CD4-positive, alpha-beta T cell (primary cell): Measurements from ENCODE around the gene RNF113A. TPM values are rescaled to one million over a fixed set of nuclear protein-coding genes. Genes with fewer than 3 reads are reported as not detected.
"Not testable (repeated sequence)": the region's sequence is repeated elsewhere in the genome, so short reads cannot be mapped to it uniquely, and the experiment has no call there.

Experiments used
- ATAC-seq: fragments of 200-7000 bp; cut with Tn5 transposase; one replicate; pipeline ENCODE4 v1.10.0; 2022; ENCODE audit warnings: mild to moderate bottlenecking; ENCODE audit not compliant: poor library complexity
- CTCF ChIA-PET: fragments of 350-600 bp; sonication (Branson Sonifier 250); formaldehyde crosslinking; loops from one replicate; lab custom pipeline; 2021; ENCODE audit warnings: antibody characterized with exemption, inconsistent platforms; lab: Charles Lee
- POLR2A ChIA-PET: fragments of 350-600 bp; sonication (Branson Sonifier 250); formaldehyde crosslinking; loops from one replicate; lab custom pipeline; 2021; ENCODE audit warnings: antibody characterized with exemption, inconsistent platforms; lab: Charles Lee
- DNase-seq, 14 experiments: peaks; one replicate each; pipeline ENCODE4 v3.0.0-alpha.2; 2013 to 2020; ENCODE audit warnings: mixed read lengths in 2 of 14
- H3K27ac ChIP-seq, 2 donors: one replicate each; pipeline versions ENCODE4 v1.5.1 to v1.7.0; 2013; ENCODE audit warnings: low read length in 2 of 2, low read depth in 1 of 2, mild to moderate bottlenecking in 1 of 2
- H3K27me3 ChIP-seq, 2 experiments: 1 replicate in 1 of 2; 2 replicates in 1 of 2; pipeline versions ENCODE4 v1.6.1 to v1.7.0; 2013; ENCODE audit warnings: low read length in 2 of 2, control low read depth in 1 of 2, mild to moderate bottlenecking in 1 of 2, moderate library complexity in 1 of 2; ENCODE audit not compliant: insufficient read depth in 2 of 2, control insufficient read depth in 1 of 2
- H3K36me3 ChIP-seq: one replicate; pipeline ENCODE4 v1.6.1; 2013; ENCODE audit warnings: low read length, control low read depth; ENCODE audit not compliant: insufficient read depth
- H3K4me1 ChIP-seq: one replicate; pipeline ENCODE4 v1.6.1; 2013; ENCODE audit warnings: low read length, control low read depth; ENCODE audit not compliant: insufficient read depth
- H3K4me3 ChIP-seq: one replicate; pipeline ENCODE4 v1.5.1; 2013; ENCODE audit warnings: mild to moderate bottlenecking, low read length, moderate library complexity
- H3K9me3 ChIP-seq, 2 experiments: 1 replicate in 1 of 2; 2 replicates in 1 of 2; pipeline versions ENCODE4 v1.6.1 to v1.7.0; 2013; ENCODE audit warnings: low read length in 2 of 2, mild to moderate bottlenecking in 2 of 2, control low read depth in 1 of 2, moderate library complexity in 1 of 2; ENCODE audit not compliant: control insufficient read depth in 1 of 2, insufficient read depth in 1 of 2
- H3K27ac Mint-ChIP-seq: one replicate; pipeline ENCODE4 v1.8.0; 2020; ENCODE audit warnings: mixed read lengths
- H3K27me3 Mint-ChIP-seq: one replicate; pipeline ENCODE4 v1.8.0; 2021; ENCODE audit warnings: mixed read lengths
- H3K36me3 Mint-ChIP-seq: one replicate; pipeline ENCODE4 v1.8.0; 2021; ENCODE audit warnings: low read depth, mixed read lengths
- H3K4me1 Mint-ChIP-seq: one replicate; pipeline ENCODE4 v1.8.0; 2021; ENCODE audit warnings: low read depth, mixed read lengths
- H3K4me3 Mint-ChIP-seq: one replicate; pipeline ENCODE4 v1.8.0; 2020; ENCODE audit warnings: mild to moderate bottlenecking, mixed read lengths
- H3K9me3 Mint-ChIP-seq: one replicate; pipeline ENCODE4 v1.8.0; 2020; ENCODE audit warnings: mixed read lengths
- CTCF ChIP-seq: fragments of 200-600 bp; IDR thresholded peaks from one replicate; pipeline ENCODE4 v1.8.0; 2022; ENCODE audit warnings: antibody characterized with exemption, mild to moderate bottlenecking
- intact Hi-C, 2 experiments: fragments of 100-400 bp; cut with DNase I in 1 of 2; cut with micrococcal nuclease in 1 of 2; formaldehyde crosslinking; loops; one replicate each; pipeline versions ENCODE4 v1.15.1 to v1.9.0; 2023 to 2025; cut with DNase I, micrococcal nuclease
- total RNA-seq, 174 experiments: library from RNA in 2 of 174; stranded (reverse) in 2 of 174; gene quantifications; one replicate each; pipeline ENCODE4 v1.2.3 and lab custom pipeline; 2021 to 2026

RNF113A gene
- total RNA-seq, 2 experiments from 2014 or later = 32.5 to 33.5 TPM

GRCh38 chrX:119899125-119899524 is 27.6 kb upstream of the RNF113A start:
- H3K27ac Mint-ChIP-seq = no peak overlapping the region
- no peaks in the 10 kb centered on the region for H3K36me3 Mint-ChIP-seq
- H3K27ac ChIP-seq = no peak overlapping the region
- DNase-seq (peak in 2 of 14 experiments; percentile 29 to 51), ATAC-seq (no peak)
- no peak overlapping the region for H3K4me3 Mint-ChIP-seq
- H3K27me3 Mint-ChIP-seq = no peaks in the 10 kb centered on the region
- intact Hi-C loops = no loop called here
- H3K36me3 ChIP-seq = no peaks in the 10 kb centered on the region
- H3K27me3 ChIP-seq = no peaks in the 10 kb centered on the region
- ChIA-PET POLR2A (no interaction called here), CTCF (interaction anchor here (0.6 kb wide), 1 partner anchor 204 kb away, joined by 3 read pairs; no protein-coding TSS in a partner anchor)
- H3K9me3 ChIP-seq = no peaks in the 10 kb centered on the region
- TF ChIP-seq CTCF = no peak
- no peaks in the 10 kb centered on the region for H3K4me1 ChIP-seq
- H3K4me1 Mint-ChIP-seq = no peaks in the 10 kb centered on the region
- no peaks in the 10 kb centered on the region for H3K9me3 Mint-ChIP-seq
- H3K4me3 ChIP-seq = no peak overlapping the region

- no peak within 1 kb of the TSS for H3K4me3 ChIP-seq
- intact Hi-C loops = no loop called here
- H3K4me1 ChIP-seq = no peaks in the 10 kb centered on the region
- H3K27me3 ChIP-seq = no peaks in the 10 kb centered on the region
- CTCF ChIA-PET = no interaction called here
- H3K36me3 ChIP-seq = no peaks in the 10 kb centered on the region
- POLR2A ChIA-PET = no interaction called here
- Mint-ChIP-seq H3K27ac (no peak within 1 kb of the TSS), H3K9me3 (no peaks in the 10 kb centered on the region), H3K4me3 (no peak within 1 kb of the TSS), H3K36me3 (no peaks in the 10 kb centered on the region), H3K27me3 (no peaks in the 10 kb centered on the region), H3K4me1 (no peaks in the 10 kb centered on the region)
- H3K9me3 ChIP-seq = no peaks in the 10 kb centered on the region
- no peak for TF ChIP-seq CTCF
- no peak for DNase-seq
- H3K27ac ChIP-seq = no peak within 1 kb of the TSS
- ATAC-seq = no peak
Observed at GRCh38 chrX:119895843-119896326, 24.4 kb upstream of the RNF113A start, which contains the start of gene AKAP14. TSS of gene AKAP14 (plus strand) at chrX:119895893. CDS start at chrX:119903224, 7,331 bp downstream.

GRCh38 chrX:119891961-119892692 is 20.6 kb upstream of the RNF113A start:
- H3K27me3 Mint-ChIP-seq, H3K4me3 ChIP-seq, H3K9me3 Mint-ChIP-seq, DNase-seq, H3K9me3 ChIP-seq, CTCF ChIA-PET, H3K4me1 ChIP-seq, H3K27me3 ChIP-seq, H3K4me3 Mint-ChIP-seq, ATAC-seq, POLR2A ChIA-PET, H3K27ac ChIP-seq, H3K36me3 ChIP-seq, H3K4me1 Mint-ChIP-seq, H3K36me3 Mint-ChIP-seq, intact Hi-C loops, H3K27ac Mint-ChIP-seq: not testable (repeated sequence)

- H3K9me3 ChIP-seq, H3K27me3 Mint-ChIP-seq, H3K27ac Mint-ChIP-seq, ATAC-seq, POLR2A ChIA-PET, H3K4me3 ChIP-seq, CTCF ChIA-PET, H3K36me3 ChIP-seq, H3K27me3 ChIP-seq, DNase-seq, intact Hi-C loops, H3K36me3 Mint-ChIP-seq, H3K4me1 Mint-ChIP-seq, H3K4me3 Mint-ChIP-seq, H3K27ac ChIP-seq, H3K9me3 Mint-ChIP-seq: not testable (repeated sequence)
- peaks cover 18% of the 10 kb centered on the region for H3K4me1 ChIP-seq
Observed at GRCh38 chrX:119890626-119891025, 19.1 kb upstream of the RNF113A start.
